ENCODE measurements around the gene TAF9B.
"Not testable (repeated sequence)": the region's sequence is repeated elsewhere in the genome, so short reads cannot be mapped to it uniquely, and the experiment has no call there.

The TAF9B gene

DNA sequence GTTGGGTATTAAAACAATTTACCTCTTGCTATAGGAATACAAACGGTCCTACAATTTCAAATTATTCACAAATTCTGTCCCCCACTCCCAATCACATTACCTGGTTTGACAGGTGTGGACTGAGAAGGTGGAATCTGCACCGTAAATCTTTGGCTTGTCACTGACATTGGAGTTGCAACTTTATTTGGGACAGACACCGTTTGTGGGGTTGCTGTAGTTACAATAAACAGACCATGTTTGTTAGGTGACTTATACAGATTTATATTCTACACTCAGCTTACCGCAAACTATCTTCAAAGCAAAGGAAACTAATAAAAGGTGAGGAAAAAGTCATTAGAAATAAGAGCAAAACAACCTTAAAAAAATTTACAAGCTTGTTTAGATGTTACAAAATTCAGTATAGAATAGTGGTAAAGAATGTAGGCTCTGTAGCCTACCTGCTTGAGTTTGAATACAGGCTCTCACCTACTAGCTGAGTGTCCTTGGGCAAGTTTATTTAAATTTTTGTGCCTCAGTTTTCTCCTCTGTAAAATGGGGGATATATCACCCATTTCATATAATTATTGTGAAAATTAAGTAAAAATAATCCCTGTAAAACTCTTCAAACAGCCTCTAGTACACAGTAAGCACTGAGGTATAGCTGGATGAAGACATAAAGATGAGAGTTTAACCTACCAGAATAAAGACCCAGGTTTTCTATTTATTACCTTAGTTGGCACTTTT lies 6.1 kb downstream of the TAF9B start:
- H3K27ac ChIP-seq (ENCODE audit: low read length) = no peak overlapping the region
- no peaks in the 10 kb centered on the region for H3K27me3 ChIP-seq (ENCODE audit: control insufficient read depth, insufficient read depth, low read length)
- no peaks in the 10 kb centered on the region for H3K9me3 ChIP-seq (ENCODE audit: control insufficient read depth, insufficient read depth, low read length)
- DNase-seq (ENCODE audit: low read depth, low spot score) = no peak
- WGBS (ENCODE audit: insufficient coverage, insufficient read length) = no CpG with 5 or more reads among the region's 4 CpGs
- no peaks in the 10 kb centered on the region for H3K4me1 ChIP-seq (ENCODE audit: control insufficient read depth, insufficient read depth, low read length)
- no peaks in the 10 kb centered on the region; the same call in 1 of the 2 replicates for H3K36me3 ChIP-seq (ENCODE audit: control insufficient read depth, insufficient read depth, low read length)
- H3K4me3 ChIP-seq (ENCODE audit: low read length) = no peak overlapping the region

DNA sequence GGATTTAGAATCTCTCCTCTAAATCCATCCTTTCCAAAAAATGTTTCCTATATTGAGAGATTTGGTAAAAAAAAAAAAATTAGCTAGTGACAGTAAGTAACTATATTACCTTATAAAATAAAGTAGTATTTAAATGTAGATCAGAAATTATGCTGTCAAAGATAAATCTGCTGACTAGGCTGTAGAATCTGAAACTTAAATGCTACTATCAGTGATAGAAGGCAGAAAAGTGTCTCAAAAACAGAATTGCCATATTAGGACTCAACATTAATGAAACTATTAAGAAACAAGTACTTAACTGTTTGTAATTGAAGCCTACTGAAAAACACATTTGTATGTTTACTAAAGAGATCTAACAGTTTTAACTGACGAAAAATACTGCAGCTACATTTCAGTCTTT lies 8.3 kb downstream of the TAF9B start:
- H3K9me3 ChIP-seq (ENCODE audit: control insufficient read depth, insufficient read depth, low read length) = no peaks in the 10 kb centered on the region
- DNase-seq (ENCODE audit: low read depth, low spot score) = no peak
- H3K36me3 ChIP-seq (ENCODE audit: control insufficient read depth, insufficient read depth, low read length) = no peaks in the 10 kb centered on the region; the same call in 1 of the 2 replicates
- no CpG with 5 or more reads among the region's 1 CpG for WGBS (ENCODE audit: insufficient coverage, insufficient read length)
- no peaks in the 10 kb centered on the region for H3K27me3 ChIP-seq (ENCODE audit: control insufficient read depth, insufficient read depth, low read length)
- H3K4me1 ChIP-seq (ENCODE audit: control insufficient read depth, insufficient read depth, low read length) = no peaks in the 10 kb centered on the region
- no peak overlapping the region for H3K27ac ChIP-seq (ENCODE audit: low read length)
- H3K4me3 ChIP-seq (ENCODE audit: low read length) = no peak overlapping the region

DNA sequence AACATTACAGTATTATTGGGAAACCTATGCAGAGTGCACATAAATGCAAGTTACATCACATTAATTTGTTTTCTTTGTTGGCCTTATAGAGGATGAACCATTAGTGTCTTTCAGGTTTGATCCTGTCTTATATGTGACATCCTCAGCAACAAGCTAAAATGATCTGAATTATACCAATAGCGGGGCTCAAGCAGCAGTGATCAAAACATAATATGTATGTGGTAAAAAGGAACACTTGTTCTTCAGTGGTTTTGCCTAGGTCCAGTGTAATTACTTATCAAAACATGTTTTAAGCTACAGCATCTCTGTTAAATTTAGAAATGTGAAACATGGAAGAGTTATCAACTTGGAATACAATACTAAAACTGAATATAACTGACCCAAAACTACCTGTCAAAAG lies 9.1 kb downstream of the TAF9B start:
- no CpG with 5 or more reads among the region's 1 CpG for WGBS (ENCODE audit: insufficient coverage, insufficient read length)
- Histone ChIP-seq H3K27me3 (ENCODE audit: control insufficient read depth, insufficient read depth, low read length) (no peaks in the 10 kb centered on the region), H3K4me1 (ENCODE audit: control insufficient read depth, insufficient read depth, low read length) (no peaks in the 10 kb centered on the region), H3K27ac (ENCODE audit: low read length) (no peak overlapping the region), H3K9me3 (ENCODE audit: control insufficient read depth, insufficient read depth, low read length) (no peaks in the 10 kb centered on the region), H3K36me3 (ENCODE audit: control insufficient read depth, insufficient read depth, low read length) (peaks cover 1% of the 10 kb centered on the region; the same call in 1 of the 2 replicates), H3K4me3 (ENCODE audit: low read length) (no peak overlapping the region)
- no peak for DNase-seq (ENCODE audit: low read depth, low spot score)

DNA sequence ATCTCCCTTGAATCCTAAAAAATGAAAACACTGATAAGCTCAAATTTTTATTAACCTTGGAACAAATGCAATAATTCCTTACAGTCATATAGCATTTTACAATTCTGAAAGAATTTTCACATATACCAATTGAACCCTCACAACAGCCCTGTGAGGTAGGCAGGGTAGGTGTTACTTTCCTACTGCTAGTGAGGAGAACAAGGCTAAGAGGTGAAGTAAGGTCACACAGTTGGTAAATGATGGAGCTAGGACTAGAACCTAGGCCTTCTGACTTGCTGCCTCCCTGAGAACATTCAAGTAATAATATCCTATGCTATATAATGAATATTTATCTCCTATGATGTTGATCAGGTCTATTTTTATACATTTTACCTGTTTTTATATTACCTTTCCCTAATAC lies 9.7 kb downstream of the TAF9B start:
- Histone ChIP-seq H3K27me3 (ENCODE audit: control insufficient read depth, insufficient read depth, low read length) (no peaks in the 10 kb centered on the region), H3K4me1 (ENCODE audit: control insufficient read depth, insufficient read depth, low read length) (no peaks in the 10 kb centered on the region), H3K36me3 (ENCODE audit: control insufficient read depth, insufficient read depth, low read length) (peaks cover 4% of the 10 kb centered on the region; the same call in 1 of the 2 replicates), H3K4me3 (ENCODE audit: low read length) (no peak overlapping the region), H3K27ac (ENCODE audit: low read length) (no peak overlapping the region), H3K9me3 (ENCODE audit: control insufficient read depth, insufficient read depth, low read length) (no peaks in the 10 kb centered on the region)
- no peak for DNase-seq (ENCODE audit: low read depth, low spot score)

DNA sequence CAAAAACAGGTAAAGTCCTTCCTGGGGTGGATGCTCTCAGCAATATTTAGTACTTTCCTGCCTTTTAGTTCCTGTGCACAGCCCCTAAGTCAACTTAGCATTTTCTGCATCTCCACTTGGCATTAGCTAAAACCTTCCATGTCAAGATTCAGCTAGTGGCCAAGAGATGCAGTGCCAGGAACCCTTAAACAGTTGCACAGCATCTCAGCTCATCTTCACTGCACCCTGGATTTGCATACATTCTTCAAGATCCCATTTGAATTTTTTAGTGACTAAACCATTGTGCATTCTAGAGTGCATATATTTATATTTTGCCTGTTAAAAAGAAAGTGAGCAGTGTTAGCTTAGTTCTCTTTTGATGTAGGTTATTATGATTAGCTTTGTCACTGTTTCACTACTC lies 13.7 kb downstream of the TAF9B start:
- not testable (repeated sequence) for H3K4me3 ChIP-seq (ENCODE audit: low read length); H3K27ac ChIP-seq (ENCODE audit: low read length); H3K27me3 ChIP-seq (ENCODE audit: control insufficient read depth, insufficient read depth, low read length); DNase-seq (ENCODE audit: low read depth, low spot score); H3K9me3 ChIP-seq (ENCODE audit: control insufficient read depth, insufficient read depth, low read length); H3K36me3 ChIP-seq (ENCODE audit: control insufficient read depth, insufficient read depth, low read length); H3K4me1 ChIP-seq (ENCODE audit: control insufficient read depth, insufficient read depth, low read length)

DNA sequence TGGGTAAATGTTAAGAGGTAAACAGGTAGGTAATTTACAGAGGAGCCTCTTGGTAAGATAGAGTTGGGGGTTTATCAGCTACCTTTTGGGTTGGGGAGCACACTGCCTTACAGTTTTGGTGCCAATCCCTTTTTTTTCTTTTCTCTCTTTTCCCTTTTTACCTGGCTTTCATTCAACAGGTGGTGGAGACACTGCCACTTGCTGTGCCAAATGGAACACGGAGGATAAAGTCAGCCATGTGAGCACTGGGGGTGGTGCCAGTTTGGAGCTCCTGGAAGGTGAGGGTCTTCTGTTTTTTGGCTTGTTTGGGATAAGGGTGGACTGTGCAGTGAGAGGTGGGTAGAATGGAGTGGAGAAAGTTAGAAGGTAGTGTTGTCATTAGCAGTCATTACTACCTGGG lies 14.3 kb downstream of the TAF9B start:
- H3K27ac ChIP-seq (ENCODE audit: low read length) = no peak overlapping the region
- DNase-seq (ENCODE audit: low read depth, low spot score) = no peak
- no peak overlapping the region for H3K4me3 ChIP-seq (ENCODE audit: low read length)
- H3K36me3 ChIP-seq (ENCODE audit: control insufficient read depth, insufficient read depth, low read length) = peaks cover 4% of the 10 kb centered on the region; the same call in 1 of the 2 replicates
- no peaks in the 10 kb centered on the region for H3K27me3 ChIP-seq (ENCODE audit: control insufficient read depth, insufficient read depth, low read length)
- H3K9me3 ChIP-seq (ENCODE audit: control insufficient read depth, insufficient read depth, low read length) = no peaks in the 10 kb centered on the region
- H3K4me1 ChIP-seq (ENCODE audit: control insufficient read depth, insufficient read depth, low read length) = no peaks in the 10 kb centered on the region
- no CpG with 5 or more reads among the region's 1 CpG for WGBS (ENCODE audit: insufficient coverage, insufficient read length)

DNA sequence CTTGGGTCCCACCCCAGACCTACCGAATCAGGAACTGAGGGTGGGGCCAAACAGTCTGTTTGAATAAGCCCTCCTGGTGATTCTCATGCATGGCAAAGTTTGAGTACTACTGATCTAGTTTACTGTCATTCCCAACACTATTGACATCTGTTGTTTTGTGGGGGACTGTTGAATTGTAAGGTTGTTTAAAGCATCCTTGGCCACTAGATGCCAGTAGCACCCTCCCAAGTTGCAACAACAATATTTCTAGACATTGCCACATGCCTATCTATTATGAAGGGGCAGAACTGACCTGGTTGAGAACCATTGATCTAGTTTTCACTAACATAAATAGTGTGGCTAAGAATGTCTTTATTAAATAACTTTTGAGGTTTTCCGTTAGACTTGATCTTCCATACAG lies 15.1 kb downstream of the TAF9B start:
- peaks cover 4% of the 10 kb centered on the region; the same call in 1 of the 2 replicates for H3K36me3 ChIP-seq (ENCODE audit: control insufficient read depth, insufficient read depth, low read length)
- H3K9me3 ChIP-seq (ENCODE audit: control insufficient read depth, insufficient read depth, low read length) = no peaks in the 10 kb centered on the region
- no peak for DNase-seq (ENCODE audit: low read depth, low spot score)
- WGBS (ENCODE audit: insufficient coverage, insufficient read length) = no CpG with 5 or more reads among the region's 2 CpGs
- H3K27me3 ChIP-seq (ENCODE audit: control insufficient read depth, insufficient read depth, low read length) = no peaks in the 10 kb centered on the region
- H3K4me1 ChIP-seq (ENCODE audit: control insufficient read depth, insufficient read depth, low read length) = no peaks in the 10 kb centered on the region
- no peak overlapping the region for H3K4me3 ChIP-seq (ENCODE audit: low read length)
- H3K27ac ChIP-seq (ENCODE audit: low read length) = no peak overlapping the region

DNA sequence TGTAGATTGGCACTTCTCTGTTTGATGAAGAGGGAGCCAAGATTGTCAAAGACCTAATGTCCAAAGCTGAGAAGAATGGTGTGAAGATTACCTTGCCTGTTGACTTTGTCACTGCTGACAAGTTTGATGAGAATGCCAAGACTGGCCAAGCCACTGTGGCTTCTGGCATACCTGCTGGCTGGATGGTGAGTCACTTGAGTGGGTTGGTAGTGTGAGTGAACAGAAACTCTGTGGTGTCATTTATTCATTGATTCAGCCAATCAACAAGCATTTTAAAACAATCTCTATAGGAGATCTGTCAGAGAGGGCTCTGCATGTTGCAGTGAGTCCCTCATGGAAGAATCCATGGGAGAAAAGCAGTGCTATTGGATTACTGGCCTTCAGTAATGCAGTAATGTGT lies 16.3 kb downstream of the TAF9B start:
- no peak for DNase-seq (ENCODE audit: low read depth, low spot score)
- Histone ChIP-seq H3K9me3 (ENCODE audit: control insufficient read depth, insufficient read depth, low read length) (no peaks in the 10 kb centered on the region), H3K4me1 (ENCODE audit: control insufficient read depth, insufficient read depth, low read length) (no peaks in the 10 kb centered on the region), H3K27me3 (ENCODE audit: control insufficient read depth, insufficient read depth, low read length) (no peaks in the 10 kb centered on the region), H3K36me3 (ENCODE audit: control insufficient read depth, insufficient read depth, low read length) (peaks cover 8% of the 10 kb centered on the region; the same call in 1 of the 2 replicates), H3K27ac (ENCODE audit: low read length) (no peak overlapping the region), H3K4me3 (ENCODE audit: low read length) (no peak overlapping the region)

DNA sequence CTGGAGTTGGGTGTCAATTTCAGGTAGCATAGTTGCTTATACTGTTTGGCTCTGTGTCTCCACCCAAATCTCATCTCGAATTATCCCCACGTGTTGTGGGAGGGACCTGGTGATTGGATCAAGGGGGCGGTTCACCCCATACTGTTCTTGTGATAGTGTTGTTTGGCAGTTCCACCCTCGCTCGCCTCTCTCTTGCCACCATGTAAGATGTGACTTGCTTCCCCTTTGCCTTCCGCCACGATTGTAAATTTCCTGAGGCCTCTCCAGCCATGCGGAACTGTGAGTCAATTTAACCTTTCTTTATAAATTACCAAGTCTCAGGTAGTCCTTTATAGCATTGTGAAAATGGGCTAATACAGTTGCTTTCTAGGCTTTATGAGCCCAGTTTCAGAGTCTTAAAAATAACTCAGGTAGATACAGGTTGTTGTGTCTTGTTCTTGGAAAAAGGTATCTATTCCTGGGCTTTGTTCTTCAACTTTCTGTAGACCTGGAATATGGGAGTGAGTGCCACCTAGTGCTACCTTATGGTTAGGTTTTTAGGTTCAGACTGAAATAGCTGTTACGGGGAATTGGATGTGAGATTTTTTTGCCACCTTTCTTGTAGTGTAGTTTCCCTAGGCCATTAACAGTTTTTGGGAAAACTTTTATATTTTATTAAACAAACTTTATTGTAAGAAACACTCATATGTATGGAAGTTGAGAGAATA lies 19.8 kb downstream of the TAF9B start:
- peaks cover 7% of the 10 kb centered on the region; the same call in 1 of the 2 replicates for H3K36me3 ChIP-seq (ENCODE audit: control insufficient read depth, insufficient read depth, low read length)
- no CpG with 5 or more reads among the region's 9 CpGs for WGBS (ENCODE audit: insufficient coverage, insufficient read length)
- H3K9me3 ChIP-seq (ENCODE audit: control insufficient read depth, insufficient read depth, low read length) = no peaks in the 10 kb centered on the region

DNA sequence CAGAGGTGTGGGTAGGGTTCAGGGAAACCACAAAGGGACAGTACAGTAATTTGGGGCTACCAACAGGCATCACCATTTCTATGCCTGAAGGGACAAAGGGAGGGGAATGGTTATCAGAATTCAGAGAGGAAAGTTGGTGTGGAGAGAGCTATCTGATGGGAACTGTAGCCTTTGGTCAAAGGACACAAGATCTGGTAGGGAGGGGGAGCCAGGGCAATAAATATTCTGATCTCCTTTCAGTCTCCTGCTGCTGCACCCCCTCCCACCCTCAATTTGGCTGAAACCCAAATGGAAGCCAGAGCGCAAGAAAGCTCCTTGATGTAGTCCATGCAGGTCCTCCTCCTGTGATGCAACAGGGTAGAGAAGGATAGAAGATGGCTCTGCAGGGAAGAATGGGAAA lies 20.8 kb downstream of the TAF9B start:
- Histone ChIP-seq H3K4me1 (ENCODE audit: control insufficient read depth, insufficient read depth, low read length) (no peaks in the 10 kb centered on the region), H3K27ac (ENCODE audit: low read length) (no peak overlapping the region), H3K4me3 (ENCODE audit: low read length) (no peak overlapping the region), H3K27me3 (ENCODE audit: control insufficient read depth, insufficient read depth, low read length) (no peaks in the 10 kb centered on the region), H3K36me3 (ENCODE audit: control insufficient read depth, insufficient read depth, low read length) (peaks cover 11% of the 10 kb centered on the region; the same call in 1 of the 2 replicates), H3K9me3 (ENCODE audit: control insufficient read depth, insufficient read depth, low read length) (no peaks in the 10 kb centered on the region)
- no CpG with 5 or more reads among the region's 1 CpG for WGBS (ENCODE audit: insufficient coverage, insufficient read length)
- no peak for DNase-seq (ENCODE audit: low read depth, low spot score)

More for the DNA sequence above, 19.8 kb downstream of the TAF9B start:
- no peak for DNase-seq (ENCODE audit: low read depth, low spot score)
- Histone ChIP-seq H3K27ac (ENCODE audit: low read length) (no peak overlapping the region), H3K4me1 (ENCODE audit: control insufficient read depth, insufficient read depth, low read length) (no peaks in the 10 kb centered on the region), H3K27me3 (ENCODE audit: control insufficient read depth, insufficient read depth, low read length) (no peaks in the 10 kb centered on the region), H3K4me3 (ENCODE audit: low read length) (no peak overlapping the region)

DNA sequence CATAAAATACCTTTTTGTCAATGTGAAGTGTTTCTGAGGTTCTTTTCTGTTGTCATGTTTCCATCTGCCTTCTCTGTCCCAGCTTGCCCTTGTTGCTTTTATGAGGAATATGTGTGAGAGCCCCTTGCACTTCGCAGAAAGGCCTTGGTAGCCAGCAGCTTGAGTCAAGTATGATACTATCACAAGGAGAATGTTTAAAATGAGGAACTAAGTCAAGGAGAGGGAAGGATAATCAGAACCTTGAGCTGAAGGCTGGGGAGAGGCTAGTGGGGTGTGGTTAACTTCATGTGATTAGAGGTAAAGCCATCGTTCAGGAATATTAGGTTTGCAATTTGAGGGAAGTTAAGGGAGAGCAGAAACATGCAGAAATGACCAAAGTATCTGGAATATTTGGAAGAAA lies 22.7 kb downstream of the TAF9B start:
- no CpG with 5 or more reads among the region's 2 CpGs for WGBS (ENCODE audit: insufficient coverage, insufficient read length)
- no peak overlapping the region for H3K4me3 ChIP-seq (ENCODE audit: low read length)
- DNase-seq (ENCODE audit: low read depth, low spot score) = no peak
- H3K4me1 ChIP-seq (ENCODE audit: control insufficient read depth, insufficient read depth, low read length) = no peaks in the 10 kb centered on the region
- H3K9me3 ChIP-seq (ENCODE audit: control insufficient read depth, insufficient read depth, low read length) = no peaks in the 10 kb centered on the region
- no peaks in the 10 kb centered on the region for H3K27me3 ChIP-seq (ENCODE audit: control insufficient read depth, insufficient read depth, low read length)
- no peak overlapping the region for H3K27ac ChIP-seq (ENCODE audit: low read length)
- H3K36me3 ChIP-seq (ENCODE audit: control insufficient read depth, insufficient read depth, low read length) = peaks cover 12% of the 10 kb centered on the region; the same call in 1 of the 2 replicates

Data from iPS DF 6.9 (cell line).